Astrocyte (in vitro differentiated cells and primary cell): ENCODE measurements around the gene CSMD2.
"Not testable (repeated sequence)": the region's sequence is repeated elsewhere in the genome, so short reads cannot be mapped to it uniquely, and the experiment has no call there.

Experiments
- CTCF ChIP-seq: IDR thresholded peaks from 2 replicates; pipeline ENCODE4 v1.5.1; 2011; ENCODE audit warnings: low read depth, mild to moderate bottlenecking, inconsistent platforms, low read length, moderate library complexity; ENCODE audit not compliant: insufficient read depth
- EZH2 ChIP-seq: IDR thresholded peaks from 2 replicates; pipeline ENCODE4 v1.6.1; 2012; ENCODE audit warnings: mild to moderate bottlenecking, low read length, inconsistent platforms; ENCODE audit not compliant: insufficient read depth

GRCh38 chr1:34082085-34082670, 82.9 kb downstream of the CSMD2 start:
- TF ChIP-seq CTCF, EZH2: not testable (repeated sequence)
